GM21423 (cell line): ENCODE measurements around the gene RNF157.

Experiments
- ATAC-seq: cut with Tn5 transposase; IDR thresholded peaks from one replicate; pipeline ENCODE4 v1.9.1; 2021; ENCODE audit warnings: mild to moderate bottlenecking, moderate library complexity; ENCODE audit not compliant: unreplicated experiment

Gene RNF157

GRCh38 chr17:76163919-76164318 lies 76.4 kb downstream of the RNF157 start:
- ATAC-seq = no peak

GRCh38 chr17:76161619-76162266 lies 78.5 kb downstream of the RNF157 start:
- no peak for ATAC-seq

- ATAC-seq = no peak
These were observed 79.3 kb downstream of the RNF157 start for GRCh38 chr17:76160896-76161528.

GRCh38 chr17:76159157-76159556 lies 81.1 kb downstream of the RNF157 start:
- no peak for ATAC-seq

GRCh38 chr17:76157759-76158158 lies 82.5 kb downstream of the RNF157 start:
- ATAC-seq = no peak

GRCh38 chr17:76156662-76156991 lies 83.7 kb downstream of the RNF157 start:
- ATAC-seq = no peak

- ATAC-seq = no peak
These were observed 84.2 kb downstream of the RNF157 start for GRCh38 chr17:76155988-76156661.

- ATAC-seq = no peak
These were observed 85.1 kb downstream of the RNF157 start for GRCh38 chr17:76154936-76155845.

- no peak for ATAC-seq
These were observed 86.0 kb downstream of the RNF157 start for GRCh38 chr17:76154292-76154691.

- no peak for ATAC-seq
These were observed 86.7 kb downstream of the RNF157 start for GRCh38 chr17:76153640-76154039.

- ATAC-seq = no peak
These were observed 87.1 kb downstream of the RNF157 start for GRCh38 chr17:76153202-76153601.

- no peak for ATAC-seq
These were observed 87.7 kb downstream of the RNF157 start for GRCh38 chr17:76152591-76152990.

GRCh38 chr17:76151896-76152454 lies 88.3 kb downstream of the RNF157 start:
- ATAC-seq = no peak

- ATAC-seq = no peak
These were observed 89.3 kb downstream of the RNF157 start for GRCh38 chr17:76150712-76151622.

- ATAC-seq = no peak
These were observed 91.1 kb downstream of the RNF157 start for GRCh38 chr17:76149214-76149613.

- no peak for ATAC-seq
These were observed 92.3 kb downstream of the RNF157 start for GRCh38 chr17:76148015-76148326.

- ATAC-seq = no peak
These were observed 92.9 kb downstream of the RNF157 start for GRCh38 chr17:76147211-76148014.

GRCh38 chr17:76146053-76146851 lies 94.0 kb downstream of the RNF157 start:
- ATAC-seq = no peak
